Liver (tissue), 3 donors: ENCODE data around the gene ROR1.

ENCODE experiments used
- CTCF ChIP-seq: fragments of 150-350 bp; IDR thresholded peaks from 2 replicates; pipeline ENCODE4 v1.5.1; 2017; ENCODE audit warnings: improper control_type of control experiment, low read depth, low read length; ENCODE audit not compliant: missing input control
- EGR1 ChIP-seq, 2 donors: IDR thresholded peaks; 2 replicates each; pipeline ENCODE4 v1.6.1; 2016 to 2018; ENCODE audit warnings: antibody characterized with exemption in 2 of 2, low read depth in 2 of 2
- FOXA1 ChIP-seq: IDR thresholded peaks from 2 replicates; pipeline ENCODE4 v1.6.1; 2016; ENCODE audit warnings: antibody characterized with exemption
- GABPA ChIP-seq, 2 donors: IDR thresholded peaks in 1 of 2; conservative IDR thresholded peaks in 1 of 2; 2 replicates each; pipeline ENCODE4 v1.6.1; 2016; ENCODE audit warnings: antibody characterized with exemption in 2 of 2, mild to moderate bottlenecking in 1 of 2, moderate library complexity in 1 of 2
- HNF4G ChIP-seq: IDR thresholded peaks from 2 replicates; pipeline ENCODE4 v1.6.1; 2016; ENCODE audit warnings: antibody characterized with exemption
- JUND ChIP-seq, 2 donors: IDR thresholded peaks; 2 replicates each; pipeline ENCODE4 v1.6.1; 2016; ENCODE audit warnings: antibody characterized with exemption in 2 of 2
- MAX ChIP-seq: IDR thresholded peaks from 2 replicates; pipeline ENCODE4 v1.6.1; 2016; ENCODE audit warnings: antibody characterized with exemption
- RAD21 ChIP-seq, 2 donors: IDR thresholded peaks; 2 replicates each; pipeline ENCODE4 v1.6.1; 2016; ENCODE audit warnings: antibody characterized with exemption in 2 of 2, mild to moderate bottlenecking in 2 of 2
- SP1 ChIP-seq: IDR thresholded peaks from 2 replicates; pipeline ENCODE4 v1.6.1; 2018; ENCODE audit warnings: antibody characterized with exemption, mild to moderate bottlenecking
- TAF1 ChIP-seq: conservative IDR thresholded peaks from 2 replicates; pipeline ENCODE4 v1.6.1; 2016; ENCODE audit warnings: antibody characterized with exemption, mild to moderate bottlenecking
- YY1 ChIP-seq: IDR thresholded peaks from 2 replicates; pipeline ENCODE4 v1.6.1; 2016; ENCODE audit warnings: antibody characterized with exemption, mild to moderate bottlenecking
- ZBTB33 ChIP-seq: IDR thresholded peaks from 2 replicates; pipeline ENCODE4 v1.6.1; 2016; ENCODE audit warnings: antibody characterized with exemption
- TF ChIP-seq, protein P1 (sequence below): IDR thresholded peaks from 2 replicates; pipeline ENCODE4 v1.6.1; 2016; ENCODE audit warnings: antibody characterized with exemption
- donor health status: healthy.
- donor health status: healthy.

GRCh38 chr1:64021066-64021465 is 247.2 kb downstream of the ROR1 start:
- no peak for TF ChIP-seq CTCF
- no peak for TF ChIP-seq ZBTB33
- no peak for TF ChIP-seq TAF1
- no peak for TF ChIP-seq YY1
- TF ChIP-seq RAD21 (IDR thresholded peaks at IDR 0.05) = no peak
- no peak for TF ChIP-seq EGR1 (IDR thresholded peaks at IDR 0.05; ENCODE audit: low read depth in 2 of 2)
- no peak for TF ChIP-seq MAX
- TF ChIP-seq HNF4G = no peak
- no peak for TF ChIP-seq SP1
- TF ChIP-seq JUND (IDR thresholded peaks at IDR 0.05) = no peak
- TF ChIP-seq FOXA1 = no peak
- TF ChIP-seq, protein P1, sequence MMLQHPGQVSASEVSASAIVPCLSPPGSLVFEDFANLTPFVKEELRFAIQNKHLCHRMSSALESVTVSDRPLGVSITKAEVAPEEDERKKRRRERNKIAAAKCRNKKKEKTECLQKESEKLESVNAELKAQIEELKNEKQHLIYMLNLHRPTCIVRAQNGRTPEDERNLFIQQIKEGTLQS = no peak
- TF ChIP-seq GABPA (IDR thresholded peaks at IDR 0.05 in 1 of 2, conservative IDR thresholded peaks at IDR 0.05 in 1 of 2) = no peak
